ENCODE data around the gene KIAA1328.
"Not testable (repeated sequence)": the region's sequence is repeated elsewhere in the genome, so short reads cannot be mapped to it uniquely, and the experiment has no call there.

The KIAA1328 gene

DNA sequence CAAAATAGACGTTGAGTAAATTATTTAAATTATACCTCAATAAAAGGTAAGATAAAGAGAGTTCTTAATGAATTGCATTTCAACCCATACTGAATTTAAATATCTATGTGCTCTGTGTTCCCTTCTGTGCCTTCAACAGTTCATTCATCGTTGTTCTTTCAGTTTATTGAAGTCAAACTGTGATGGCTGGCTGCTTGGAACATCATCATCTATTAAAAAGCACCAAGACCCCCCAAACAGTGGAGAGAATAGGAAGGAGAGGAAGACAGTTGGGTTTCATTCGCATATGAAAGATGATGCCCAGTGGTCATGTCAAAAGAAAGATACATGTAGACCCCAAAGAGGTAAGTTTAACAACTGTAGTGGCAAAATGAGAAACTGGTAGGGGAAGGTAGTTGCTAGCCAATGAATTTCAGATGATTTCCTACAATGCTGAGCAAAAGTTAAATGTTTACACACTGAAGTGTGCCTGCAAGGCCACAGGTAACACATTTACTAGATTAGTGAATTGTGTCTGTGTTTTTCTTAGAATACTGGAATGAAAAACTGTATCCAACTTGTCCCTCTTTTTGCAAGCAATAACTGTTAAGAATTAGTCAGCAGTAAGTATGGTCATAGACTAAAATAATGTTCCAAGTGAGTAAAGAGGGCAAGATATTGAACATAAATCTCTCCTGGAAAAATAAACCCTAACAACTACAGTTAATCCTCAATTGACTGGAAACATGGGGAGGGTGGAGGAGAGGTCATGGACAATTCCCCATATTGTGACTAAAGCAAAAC is 331.3 kb downstream of the KIAA1328 start:
- DNase-seq, result no peak

DNA sequence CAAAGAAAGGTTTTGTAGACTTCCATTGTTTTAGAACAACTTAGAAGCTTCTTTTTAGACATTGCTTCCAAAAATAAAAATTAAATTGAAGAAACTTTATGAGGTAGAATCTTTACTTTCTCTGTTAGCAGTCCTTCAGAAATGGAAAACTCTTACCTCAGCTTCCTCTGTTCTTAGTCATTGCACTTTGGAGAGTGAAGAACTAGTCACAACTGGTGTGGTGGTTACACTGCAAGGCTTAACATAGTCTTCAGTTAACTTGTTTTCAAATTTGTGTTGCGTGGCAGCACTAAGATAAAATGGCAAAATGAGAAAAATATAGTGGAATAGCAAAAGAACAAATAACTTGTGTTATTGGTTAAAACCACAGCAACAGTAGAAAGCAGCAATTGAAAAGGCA is 332.6 kb downstream of the KIAA1328 start:
- peak in 1 of 5 experiments; percentile 23 for DNase-seq

DNA sequence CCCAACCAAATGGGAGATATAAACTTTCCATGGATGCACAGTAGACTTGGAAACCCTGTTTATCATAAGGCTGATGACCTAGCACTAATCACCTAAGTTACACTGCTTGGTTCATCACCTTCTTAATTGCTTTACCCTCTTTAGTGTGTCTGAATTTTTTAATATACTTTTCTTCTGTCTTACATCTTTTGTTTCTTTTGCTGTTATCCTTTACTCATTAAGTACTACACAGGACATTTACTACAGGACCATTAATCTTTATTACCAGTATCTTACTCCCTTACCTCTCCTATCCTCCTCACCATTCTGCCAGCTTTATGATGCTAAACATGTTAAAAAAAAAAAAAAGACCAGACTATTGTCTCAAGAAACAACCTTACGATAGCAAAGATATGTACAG is 333.6 kb downstream of the KIAA1328 start:
- no peak for DNase-seq

DNA sequence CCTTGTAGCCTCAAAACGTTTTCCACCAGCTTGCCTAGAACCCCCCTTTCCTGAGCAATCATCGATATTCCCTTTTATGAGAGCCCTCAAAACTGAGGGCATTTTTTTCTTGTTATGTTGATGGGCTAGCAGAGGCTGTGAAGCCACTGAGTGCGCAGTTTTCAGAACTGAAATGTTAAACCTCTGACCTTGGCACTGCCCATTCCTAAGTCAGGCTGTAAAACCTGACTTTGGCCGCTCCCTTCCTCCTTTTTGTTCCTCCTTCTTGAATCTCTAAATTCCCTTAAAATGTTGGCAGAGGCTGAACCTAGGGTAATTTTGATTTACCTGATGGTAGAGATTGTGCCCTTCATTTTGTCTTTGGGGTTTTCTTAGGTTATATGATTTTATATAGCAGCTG is 334.2 kb downstream of the KIAA1328 start:
- no peak for DNase-seq

DNA sequence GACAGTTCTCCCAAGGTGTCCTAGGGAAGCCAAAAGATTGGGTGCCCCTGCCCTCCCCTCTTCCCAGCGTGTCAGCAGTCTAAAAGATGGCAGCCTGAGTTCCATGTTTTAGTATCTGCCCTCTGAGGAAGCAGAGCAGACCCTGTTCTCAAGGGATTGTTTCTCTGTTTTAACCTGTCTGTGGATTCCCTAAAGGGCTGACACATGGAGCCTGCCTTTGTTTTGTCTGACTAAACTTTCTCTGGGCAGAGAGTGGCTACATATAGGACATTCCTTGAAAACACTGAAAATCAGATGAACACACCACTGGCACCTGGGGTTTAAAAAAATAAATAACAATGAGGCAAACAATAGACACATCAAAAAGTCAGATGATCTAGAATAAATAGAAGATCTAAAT is 337.6 kb downstream of the KIAA1328 start:
- no peak for DNase-seq

DNA sequence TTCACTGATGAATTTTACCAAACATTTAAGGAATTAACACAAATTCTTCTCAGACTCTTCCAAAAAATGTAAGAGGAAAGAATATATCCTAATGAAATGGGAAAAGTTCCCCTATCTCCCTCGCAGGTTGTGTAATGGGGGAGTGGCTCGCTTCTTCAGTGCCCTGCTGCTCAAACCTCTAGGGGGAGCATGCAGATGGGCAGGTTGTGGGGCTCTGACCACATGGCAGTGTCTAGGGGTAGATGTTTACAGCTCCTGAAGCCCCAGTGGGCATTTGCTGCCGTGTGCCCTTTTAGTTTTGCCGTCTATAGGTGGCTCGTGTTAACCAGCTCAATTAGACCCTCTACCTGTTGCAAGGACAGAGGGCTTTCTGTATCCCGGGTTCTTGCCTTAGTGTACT is 338.0 kb downstream of the KIAA1328 start:
- DNase-seq, result not testable (repeated sequence)

DNA sequence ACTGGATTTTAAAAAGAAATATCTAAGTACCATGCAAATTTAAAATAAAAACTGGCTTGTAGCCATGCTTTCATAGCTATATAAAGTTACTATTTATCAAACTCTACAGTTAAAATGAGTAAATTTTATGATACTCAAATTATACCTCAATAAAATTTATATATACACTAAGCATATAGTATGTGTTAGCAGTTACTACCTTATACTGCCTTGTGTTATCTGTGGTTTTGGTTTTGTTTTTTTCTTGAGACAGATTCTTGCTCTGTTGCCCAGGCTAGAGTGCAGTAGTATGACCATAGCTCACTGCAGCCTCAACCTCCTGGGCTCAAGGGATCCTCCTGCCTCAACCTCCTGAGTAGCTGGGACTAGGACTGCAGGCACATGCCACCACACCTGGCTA is 342.1 kb downstream of the KIAA1328 start:
- no peak for DNase-seq

DNA sequence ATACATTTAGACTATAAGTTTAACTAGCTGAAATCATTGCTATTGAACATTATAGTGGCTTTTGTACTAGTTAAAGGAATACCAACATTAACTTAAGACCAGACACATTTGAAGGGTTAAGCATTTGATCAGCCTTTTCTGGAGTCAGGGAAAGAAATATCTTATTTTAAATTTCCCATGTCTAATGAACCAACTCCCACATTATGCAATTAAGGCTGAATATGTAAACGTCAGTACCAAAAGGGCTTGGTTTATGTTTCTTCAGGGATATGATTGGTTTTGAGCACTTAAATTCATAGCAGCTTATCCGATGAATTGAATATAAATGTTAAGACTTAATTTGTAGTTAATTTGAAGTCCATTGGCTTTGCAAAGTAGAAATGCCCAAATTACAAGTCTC is 344.5 kb downstream of the KIAA1328 start:
- no peak for DNase-seq

DNA sequence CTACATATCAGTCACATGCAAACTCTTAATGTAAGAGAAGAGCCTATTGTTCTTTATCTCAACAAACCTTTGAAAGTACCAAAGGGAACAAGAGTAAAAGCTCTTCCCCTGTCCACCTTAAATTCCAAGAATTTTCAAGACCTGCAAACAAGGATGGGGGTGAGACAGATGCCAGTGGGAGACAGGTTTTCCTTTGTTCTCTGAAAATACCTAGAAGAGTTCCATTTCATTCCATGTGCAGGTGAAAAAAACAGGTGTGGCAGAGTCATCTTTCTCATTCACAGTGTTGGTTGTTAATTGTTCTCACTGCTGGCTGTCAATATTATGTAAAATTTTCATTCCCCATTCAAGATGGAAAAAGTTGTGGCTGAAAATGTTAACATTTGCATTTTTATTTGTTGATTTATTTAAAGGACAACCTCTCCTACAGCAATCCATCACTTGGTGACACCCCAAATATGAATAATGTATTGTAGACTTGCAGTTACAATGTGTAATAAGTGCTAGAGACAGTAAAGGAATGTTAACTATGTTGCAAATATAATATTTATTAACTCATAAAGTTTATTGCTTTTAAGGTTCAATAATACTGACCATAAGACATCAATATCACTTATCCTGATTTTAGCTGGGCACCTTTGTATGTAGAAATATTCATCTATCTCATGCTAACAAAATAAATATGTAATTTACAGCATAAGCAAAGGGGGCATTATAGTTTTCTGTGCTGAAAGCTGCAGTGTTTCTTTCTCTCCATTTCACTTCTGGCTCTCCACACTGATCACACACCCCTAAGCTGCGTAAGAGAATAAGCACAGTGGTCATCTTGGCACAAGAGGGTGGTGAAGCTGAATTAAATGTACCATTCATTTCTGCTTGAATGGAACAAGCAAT is 347.0 kb downstream of the KIAA1328 start:
- DNase-seq, result no peak

DNA sequence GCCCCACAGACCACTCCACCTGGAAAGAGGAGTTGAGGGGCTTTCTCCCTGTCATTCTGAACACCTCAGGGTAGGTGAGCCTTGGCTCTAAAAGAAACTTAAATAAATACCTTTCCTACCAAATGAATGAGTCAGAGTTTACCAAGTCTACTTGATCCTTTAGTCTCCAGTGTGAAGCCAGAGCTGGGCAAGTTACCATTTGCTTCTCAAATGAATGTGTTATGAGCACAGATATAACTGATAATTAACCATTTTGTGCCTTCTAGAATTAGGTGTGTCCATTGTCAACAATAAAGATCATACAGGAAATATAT is 347.7 kb downstream of the KIAA1328 start:
- DNase-seq, result no peak

DNA sequence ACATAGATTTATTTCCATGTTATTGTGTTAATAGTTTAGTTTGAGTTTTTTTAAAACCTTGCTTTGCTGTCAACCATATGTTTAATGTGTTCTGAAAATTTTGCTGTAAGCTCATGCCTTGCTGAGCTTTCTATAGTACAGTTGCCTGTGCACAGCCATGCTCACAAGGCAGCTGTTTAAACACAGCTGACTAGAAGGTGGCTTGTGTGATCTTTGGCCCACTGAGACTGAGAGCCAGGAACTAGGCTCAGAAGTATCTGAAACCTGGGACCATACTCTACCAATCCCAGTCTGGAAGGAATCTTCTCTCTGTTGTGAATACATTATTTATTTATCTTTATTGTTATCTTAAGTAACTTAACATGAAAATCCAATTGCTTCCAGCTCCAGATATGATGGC is 350.5 kb downstream of the KIAA1328 start:
- DNase-seq, result no peak

DNA sequence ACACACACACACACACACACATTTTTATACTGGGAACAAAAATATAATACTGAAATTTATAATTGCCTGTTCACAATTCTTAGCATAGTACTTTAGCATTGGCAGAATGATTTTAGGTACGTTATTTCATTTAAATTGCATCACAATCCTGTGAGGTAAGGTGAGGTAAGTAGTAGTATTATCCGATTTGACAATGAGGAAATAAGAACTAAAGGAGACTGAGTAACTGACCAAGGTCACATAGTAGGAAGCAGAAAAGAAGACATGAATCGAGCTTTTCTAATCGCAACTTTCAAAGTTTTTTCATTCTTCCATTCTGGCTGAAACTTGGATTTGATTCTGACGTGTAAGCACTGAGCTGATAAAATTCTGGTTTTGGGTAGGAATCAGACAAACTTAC is 351.2 kb downstream of the KIAA1328 start:
- no peak for DNase-seq

DNA sequence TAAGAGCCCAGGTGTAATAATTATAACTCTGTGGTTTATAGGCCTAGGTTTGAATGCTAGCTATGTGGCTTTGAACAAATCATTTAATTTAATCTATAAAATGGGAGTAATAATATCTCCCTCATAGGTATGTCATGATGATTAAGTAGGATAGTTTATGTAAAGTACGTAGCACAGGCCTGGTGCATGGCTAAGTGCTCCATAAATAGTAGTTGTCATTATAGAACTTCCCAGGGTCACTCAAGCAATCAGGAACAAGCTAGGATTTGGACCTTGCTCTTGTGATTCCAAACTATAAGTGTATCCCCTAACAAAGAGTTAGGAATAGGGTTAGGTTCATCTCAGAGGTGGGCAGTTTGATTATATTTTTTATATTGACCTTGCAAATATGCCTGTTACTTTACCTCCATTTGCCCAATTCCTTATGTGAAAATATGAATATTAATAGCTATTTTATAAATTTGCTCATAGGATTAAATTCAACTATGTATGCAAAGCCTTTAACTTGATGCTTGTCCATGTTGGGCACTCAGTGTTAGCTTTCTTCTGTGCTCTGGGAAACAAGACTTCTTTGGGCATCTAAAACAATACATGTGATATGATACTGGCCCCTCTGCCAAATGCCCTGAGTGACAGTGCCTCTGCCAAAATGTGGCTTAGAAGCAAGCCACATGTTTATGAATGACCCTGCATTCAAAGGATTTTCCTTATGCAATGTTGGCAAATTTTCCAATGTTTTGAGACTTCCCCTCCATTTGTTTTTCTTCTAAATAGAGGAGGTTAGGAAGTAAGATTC is 353.6 kb downstream of the KIAA1328 start:
- DNase-seq, result no peak

DNA sequence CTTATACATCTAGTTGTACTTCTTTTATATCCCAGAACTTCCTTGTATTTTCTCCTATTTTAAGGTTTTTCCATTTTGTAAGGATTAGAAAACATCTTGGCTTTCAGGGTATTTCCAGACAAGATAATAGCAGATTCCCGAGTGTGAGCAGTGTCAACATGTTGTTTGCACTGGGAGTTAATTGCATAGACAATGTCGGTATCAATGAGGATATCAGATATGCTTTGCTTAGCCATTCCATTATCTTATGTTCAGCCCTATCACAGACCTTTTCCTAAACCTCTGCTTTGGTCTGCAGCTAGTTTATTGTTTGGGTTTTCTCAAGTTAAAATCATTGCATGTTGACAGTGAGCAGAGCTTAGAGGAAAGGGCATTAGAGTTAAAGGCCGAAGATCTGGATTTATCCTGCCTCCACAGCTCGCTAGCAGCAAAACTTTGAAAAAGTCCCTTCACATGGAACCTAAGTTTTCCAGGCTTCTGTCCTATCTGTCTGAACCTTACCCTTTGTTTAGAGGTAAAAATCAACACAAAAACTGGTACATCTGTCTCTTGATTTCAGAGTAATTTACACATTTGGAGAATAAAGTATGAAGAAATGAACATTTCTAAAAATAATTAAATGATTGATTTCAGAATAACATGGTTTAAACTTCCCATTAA is 355.4 kb downstream of the KIAA1328 start:
- no peak for DNase-seq

DNA sequence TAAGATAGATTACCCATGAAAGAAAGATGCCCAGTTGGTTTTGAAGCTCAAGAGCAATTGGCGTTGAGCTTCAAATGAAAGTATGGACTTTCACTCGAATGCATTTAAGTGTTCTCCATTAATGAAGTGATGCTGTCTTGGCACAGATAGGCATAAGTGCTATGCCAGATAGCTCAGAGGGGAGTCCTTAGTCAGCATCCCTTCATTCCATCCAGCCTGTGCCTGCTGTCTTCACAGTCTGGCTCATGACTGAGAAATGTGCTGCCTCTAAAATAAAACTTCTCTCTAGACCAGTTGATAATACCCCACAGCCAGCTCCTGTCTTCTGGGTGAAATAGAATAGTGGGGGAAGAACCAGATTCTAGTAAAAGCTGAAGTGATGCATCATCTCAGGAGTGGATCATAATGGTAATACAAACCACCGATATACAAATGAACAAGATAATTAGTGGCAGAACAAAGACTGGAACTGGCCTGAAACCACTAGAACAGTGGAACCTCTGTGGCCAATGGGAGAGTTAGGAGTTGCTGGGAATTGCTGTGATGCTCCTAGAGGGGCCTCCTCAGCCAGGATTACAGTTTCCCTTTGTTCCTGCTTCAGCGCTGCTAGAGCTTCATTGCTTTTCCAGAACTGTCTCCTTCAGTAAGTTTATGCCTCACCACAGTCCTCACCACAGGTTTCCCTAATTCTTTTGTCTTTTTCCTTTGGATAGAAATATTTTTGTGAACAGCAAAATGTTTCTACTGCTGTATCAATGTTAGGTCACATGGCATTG is 359.3 kb downstream of the KIAA1328 start:
- DNase-seq, result no peak

DNA sequence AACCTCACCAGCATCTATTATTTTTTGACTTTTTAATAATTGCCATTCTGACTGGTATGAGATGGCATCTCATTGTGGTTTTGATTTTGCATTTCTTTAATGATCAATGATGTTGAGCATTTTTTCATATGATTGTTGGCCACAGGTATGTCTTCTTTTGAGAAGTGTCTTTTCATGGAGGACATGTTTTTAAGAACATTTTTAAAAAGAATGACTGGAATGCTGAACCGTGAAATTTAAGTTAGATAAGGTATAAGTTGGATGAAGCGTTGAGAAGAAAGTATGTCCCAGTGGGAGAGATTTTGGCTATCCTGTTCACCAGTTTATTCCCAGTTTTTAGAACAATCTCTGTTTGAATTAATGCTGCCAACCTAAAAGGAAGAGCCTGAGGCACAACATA is 370.8 kb downstream of the KIAA1328 start:
- no peak for DNase-seq

DNA sequence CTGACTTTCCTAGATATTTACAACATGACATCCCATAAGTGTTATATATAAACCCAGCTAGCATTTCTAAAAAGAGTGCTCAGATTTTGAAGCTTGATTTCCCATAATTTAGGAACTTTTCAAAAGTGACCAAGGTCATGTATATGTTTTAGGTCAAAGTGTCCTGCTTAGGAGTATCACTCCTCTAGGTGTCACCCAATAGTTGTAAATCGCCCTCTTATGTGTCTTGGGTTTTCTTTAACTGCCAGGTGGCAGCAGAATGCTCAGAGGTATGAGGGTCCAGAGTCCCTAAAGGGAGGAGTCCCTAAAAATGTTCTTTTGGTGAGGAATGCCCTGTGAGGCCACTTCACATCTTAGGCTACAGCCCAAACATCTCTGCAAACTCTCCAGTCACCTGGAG is 378.4 kb downstream of the KIAA1328 start:
- DNase-seq, result no peak

DNA sequence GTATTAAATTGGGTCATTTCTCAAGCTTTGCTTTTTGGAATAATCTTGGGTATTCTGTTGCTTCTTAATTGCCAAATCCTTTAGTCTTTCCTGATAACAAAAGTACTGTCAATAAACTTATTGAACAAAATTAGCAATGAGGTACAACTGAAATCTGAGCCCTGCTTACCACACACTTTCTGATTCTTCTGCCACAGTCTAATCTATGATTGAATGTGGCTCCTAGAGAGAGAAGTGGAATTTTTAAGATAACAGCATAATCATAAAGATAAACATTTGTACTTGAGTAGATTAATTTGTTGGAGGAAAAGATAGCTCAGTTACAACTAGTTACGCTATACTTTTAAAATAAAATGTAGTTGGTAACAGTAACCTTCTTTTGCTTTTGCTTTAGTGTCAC is 381.9 kb downstream of the KIAA1328 start:
- no peak for DNase-seq

DNA sequence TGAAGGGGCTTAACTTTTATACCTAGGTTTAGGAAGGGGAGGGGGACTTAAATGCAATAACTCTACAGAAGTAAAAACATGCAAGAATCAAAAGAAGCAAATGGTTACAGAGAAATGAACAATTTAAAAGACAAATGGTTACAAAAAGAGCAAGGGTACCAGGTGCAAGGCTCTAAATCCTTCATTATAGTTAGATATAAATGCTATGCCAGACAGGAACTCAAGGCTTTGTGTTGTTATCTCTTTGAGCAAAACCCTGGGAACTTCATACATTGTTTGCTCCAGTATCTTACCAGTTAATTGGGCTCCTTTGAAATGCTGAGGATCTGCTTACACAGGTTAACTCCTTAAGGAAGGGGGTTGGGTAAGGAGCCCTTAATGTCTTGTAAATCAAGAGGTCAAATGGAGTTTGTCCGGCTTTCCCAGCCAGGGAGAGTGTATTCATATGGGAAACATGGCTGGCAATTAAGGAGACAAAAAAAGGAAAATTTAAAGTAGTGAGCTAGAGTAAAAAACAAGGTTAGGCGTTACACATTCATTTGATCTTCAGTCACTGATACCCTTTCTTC is 389.2 kb downstream of the KIAA1328 start:
- DNase-seq, result no peak

DNA sequence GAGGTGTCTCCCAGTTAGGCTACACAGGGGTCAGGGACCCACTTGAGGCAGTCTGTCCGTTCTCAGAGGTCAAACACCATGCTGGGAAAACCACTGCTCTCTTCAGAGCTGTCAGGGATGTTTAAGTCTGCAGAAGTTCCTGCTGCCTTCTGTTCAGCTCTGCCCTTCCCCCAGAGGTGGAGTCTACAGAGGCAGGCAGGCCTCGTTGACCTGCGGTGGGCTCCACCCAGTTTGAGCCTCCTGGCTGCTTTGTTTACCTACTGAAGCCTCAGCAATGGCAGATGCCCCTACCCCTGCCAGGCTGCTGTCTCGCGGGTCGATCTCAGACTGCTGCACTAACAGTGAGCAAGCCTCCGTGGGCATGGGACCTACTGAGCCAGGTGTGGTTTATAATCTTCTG is 390.3 kb downstream of the KIAA1328 start:
- DNase-seq, result no peak

DNA sequence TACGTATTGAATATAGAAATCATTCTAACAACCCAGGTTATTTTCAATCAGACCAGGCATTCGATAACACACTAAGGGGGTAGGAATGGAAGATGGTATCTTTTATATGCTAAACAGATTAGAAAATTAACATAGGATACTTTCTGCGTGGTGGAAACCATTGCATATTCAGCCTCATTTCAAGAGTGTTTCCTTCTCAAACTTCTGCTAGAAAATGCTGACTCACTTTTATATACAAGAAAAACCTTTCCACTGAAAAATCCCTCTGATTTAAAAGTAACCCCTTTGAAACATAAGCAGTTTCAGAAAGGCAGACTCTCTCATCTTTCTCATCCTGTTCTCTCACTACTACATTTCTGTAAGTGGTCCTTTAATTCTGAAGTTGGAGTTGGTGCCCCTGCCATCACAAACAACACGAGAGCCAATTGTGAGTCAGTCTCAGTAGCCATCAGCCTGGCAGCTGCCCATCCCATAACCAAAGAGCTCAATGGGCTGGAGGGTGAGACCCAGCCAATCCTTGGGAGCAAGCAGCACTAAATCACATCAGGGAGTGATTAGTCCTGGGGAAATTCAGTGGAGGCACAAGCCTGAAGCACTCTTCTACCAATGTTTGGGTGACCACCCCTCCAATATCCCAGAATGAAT is 393.5 kb downstream of the KIAA1328 start:
- DNase-seq, result no peak
